HepG2 (cell line): ENCODE measurements around the gene PODN. TPM values are rescaled to one million over a fixed set of nuclear protein-coding genes. Genes with fewer than 3 reads are reported as not detected.
A peak's percentile ranks its signal among the peaks of the same experiment; 100 is the strongest.

Source experiments
- ATAC-seq: fragments of 200-7000 bp; cut with Tn5 transposase; 3 replicates; pipeline ENCODE4 v1.9.1; 2020; ENCODE audit warnings: mild to moderate bottlenecking, moderate library complexity
- BruUV-seq: library from RNA; stranded (reverse); fragments of 400-500 nt; replicated peaks from 2 replicates; lab custom pipeline; 2021; lab: Mats Ljungman, UMichigan
- CTCF ChIA-PET: fragments of 300-600 bp; formaldehyde crosslinking; extraction: SDS; loops from one replicate; lab custom pipeline; 2021; ENCODE audit warnings: low total read pairs, inconsistent platforms, low intra/inter-chr PET ratio; lab: Yijun Ruan, JAX
- POLR2A ChIA-PET: fragments of 350-600 bp; sonication (Branson Sonifier 250); formaldehyde crosslinking; loops from one replicate; lab custom pipeline; 2020; ENCODE audit warnings: antibody characterized with exemption, inconsistent platforms; lab: Yijun Ruan, JAX
- DNase-seq: peaks from one replicate; pipeline ENCODE4 v3.0.0-alpha.2; 2015; ENCODE audit warnings: low spot score
- FAIRE-seq: peaks from 3 replicates; lab custom pipeline; 2011; peaks lifted over from hg19 to GRCh38; lab: Jason Lieb, UNC
- H2AFZ ChIP-seq: one replicate; pipeline ENCODE4 v1.6.1; 2011; ENCODE audit warnings: low read length, inconsistent platforms
- H3K27ac ChIP-seq: fragments of 300-600 bp; 3 replicates; pipeline ENCODE4 v1.8.0; 2011; ENCODE audit warnings: mixed run types, mild to moderate bottlenecking, mixed read lengths, low read length, inconsistent platforms; ENCODE audit not compliant: insufficient read depth; ENCODE audit errors: extremely low read length
- H3K27me3 ChIP-seq, 2 experiments: fragments of 200-600 bp in 1 of 2; 2 replicates in 1 of 2; 3 replicates in 1 of 2; pipeline versions ENCODE4 v1.6.0 to v1.8.0; 2011; ENCODE audit warnings: low read length in 2 of 2, mild to moderate bottlenecking in 2 of 2, moderate library complexity in 2 of 2, inconsistent platforms in 1 of 2; ENCODE audit not compliant: insufficient read depth in 2 of 2, control insufficient read depth in 1 of 2
- H3K36me3 ChIP-seq, 2 experiments: fragments of 200-600 bp in 1 of 2; replicated peaks in 1 of 2; 2 replicates in 1 of 2; 3 replicates in 1 of 2; pipeline versions ENCODE4 v1.5.1 to v1.8.0; 2011; ENCODE audit warnings: low read length in 2 of 2, inconsistent platforms in 1 of 2; ENCODE audit not compliant: insufficient read depth in 2 of 2, control insufficient read depth in 1 of 2
- H3K4me1 ChIP-seq: 2 replicates; pipeline ENCODE4 v1.5.1; 2012; ENCODE audit warnings: low read length, inconsistent platforms; ENCODE audit not compliant: insufficient read depth
- H3K4me2 ChIP-seq: 2 replicates; pipeline ENCODE4 v1.6.0; 2011; ENCODE audit warnings: low read depth, low read length, inconsistent platforms
- H3K4me3 ChIP-seq, 3 experiments: fragments of 200-600 bp in 1 of 3; sonication (generic), shearing (Covaris generic) in 1 of 3; replicated peaks in 1 of 3; 2 replicates each; pipeline ENCODE4 v1.5.1; 2011 to 2016; ENCODE audit warnings: low read length in 3 of 3, inconsistent platforms in 2 of 3, low read depth in 2 of 3, mild to moderate bottlenecking in 2 of 3, control low read depth in 1 of 3, mixed read lengths in 1 of 3; ENCODE audit not compliant: insufficient read depth in 1 of 3
- H3K79me2 ChIP-seq: one replicate; pipeline ENCODE4 v1.6.1; 2011; ENCODE audit warnings: low read length, inconsistent platforms; ENCODE audit not compliant: insufficient read depth
- H3K9ac ChIP-seq: 2 replicates; pipeline ENCODE4 v1.6.0; 2011; ENCODE audit warnings: mild to moderate bottlenecking, low read depth, low read length, inconsistent platforms; ENCODE audit not compliant: insufficient read depth
- H3K9me3 ChIP-seq: 2 replicates; pipeline ENCODE4 v1.5.1; 2012; ENCODE audit warnings: mild to moderate bottlenecking, low read length
- H4K20me1 ChIP-seq: 2 replicates; pipeline ENCODE4 v1.6.0; 2011; ENCODE audit warnings: inconsistent platforms, mild to moderate bottlenecking, low read length, moderate library complexity; ENCODE audit not compliant: insufficient read depth
- ATF5 ChIP-seq: sonication (generic); formaldehyde crosslinking; IDR thresholded peaks from 2 replicates; pipeline ENCODE4 v1.4.0; 2020; ENCODE audit warnings: mild to moderate bottlenecking, low read depth, missing genetic modification reagents
- KDM5A ChIP-seq: fragments of 200-600 bp; sonication (generic); IDR thresholded peaks from 2 replicates; pipeline ENCODE4 v1.7.0; 2018; ENCODE audit warnings: antibody characterized with exemption, mild to moderate bottlenecking, low read length, borderline replicate concordance
- RBFOX2 ChIP-seq: fragments of 200-400 bp; formaldehyde crosslinking; IDR thresholded peaks from 2 replicates; pipeline ENCODE4 v1.6.1; 2017; ENCODE audit warnings: low read depth, mild to moderate bottlenecking, low read length
- SALL1 ChIP-seq: sonication (generic); formaldehyde crosslinking; IDR thresholded peaks from 2 replicates; pipeline ENCODE4 v1.8.0; 2022; ENCODE audit warnings: mild to moderate bottlenecking, missing genetic modification reagents
- ZFYVE20 ChIP-seq: sonication (generic); formaldehyde crosslinking; IDR thresholded peaks from 2 replicates; pipeline ENCODE4 v1.8.0; 2023; ENCODE audit warnings: low read depth, mild to moderate bottlenecking, moderate library complexity, missing genetic modification reagents, borderline replicate concordance
- ZKSCAN1 ChIP-seq: fragments of 150-350 bp; IDR thresholded peaks from 2 replicates; pipeline ENCODE4 v1.6.1; 2014; ENCODE audit warnings: low read length
- ZNF292 ChIP-seq: sonication (generic); formaldehyde crosslinking; IDR thresholded peaks from 2 replicates; pipeline ENCODE4 v1.8.1; 2022; ENCODE audit warnings: mild to moderate bottlenecking, low read depth, missing genetic modification reagents, borderline replicate concordance
- ZNF468 ChIP-seq: sonication (generic); formaldehyde crosslinking; IDR thresholded peaks from 2 replicates; pipeline ENCODE4 v1.8.0; 2022; ENCODE audit warnings: mild to moderate bottlenecking, moderate library complexity, missing genetic modification reagents
- ZNF883 ChIP-seq: sonication (generic); formaldehyde crosslinking; IDR thresholded peaks from 2 replicates; pipeline ENCODE4 v1.5.1; 2020; ENCODE audit warnings: mild to moderate bottlenecking, missing genetic modification reagents; ENCODE audit errors: not compliant biosample characterization
- WGBS: methylation state at CpG from one replicate; pipeline ENCODE4 v1.1.6; 2017; ENCODE audit warnings: low lambda C conversion rate; 5-methylcytosine and 5-hydroxymethylcytosine counted together
- in situ Hi-C: cut with HindIII; loops from 2 replicates; pipeline ENCODE4 v1.10.0; 2017; ENCODE audit warnings: low pct_unique_long_range_greater_than_20kb; ENCODE audit not compliant: extremely low pct_ligation_motif_present
- intact Hi-C: fragments of 100-400 bp; cut with micrococcal nuclease; formaldehyde crosslinking; loops from one replicate; pipeline ENCODE4 v1.10.0; 2022; ENCODE audit not compliant: unreplicated experiment
- polyA plus RNA-seq, 8 experiments: library from polyadenylated mRNA; depleted of rRNA in 3 of 8; stranded (reverse) in 7 of 8; unstranded in 1 of 8; fragments of >200 nt; fragmentation: Illumina TruSeq in 4 of 8; extraction: Trizol in 4 of 8; gene quantifications; 2 replicates each; pipeline versions ENCODE4 v1.2.1 to v1.2.3, GENCODE V29; 2011 to 2016; ENCODE audit warnings: low read depth in 4 of 8, missing spikeins in 1 of 8, mixed read lengths in 1 of 8; ENCODE audit not compliant: insufficient read depth in 1 of 8
- total RNA-seq, 5 experiments: library from RNA; depleted of rRNA; stranded (reverse); fragments of >200 nt; fragmentation: Illumina TruSeq; extraction: Trizol; gene quantifications; 2 replicates each; pipeline ENCODE4 v1.2.3, GENCODE V29; 2016; ENCODE audit warnings: low read depth in 1 of 5

The PODN gene
- total and polyA plus RNA-seq, 2 of the 13 experiments (the other 11 are each of a cell fraction or from before 2014, with no cell fraction given): 0.13 TPM; not detected in 1

GRCh38 chr1:53025034-53025768 lies 36.8 kb upstream of the PODN start (continued):
- TF ChIP-seq KDM5A (no peak), SALL1 (CRISPR knock-in tag) (peak; percentile 80), ZNF292 (CRISPR knock-in tag) (peak; percentile 79; the same call in 1 of the 2 replicates), ATF5 (CRISPR knock-in tag) (no peak)
- TF ChIP-seq, all 625 proteins: peak for 133

- Histone ChIP-seq H3K27me3 (no peaks in the 10 kb centered on the region), H3K36me3 (peaks cover 0 to 17% of the 10 kb centered on the region in 2 experiments; a peak in 4 of 5 replicates), H3K27ac (peak overlapping the region; percentile 62), H3K4me2 (no peak overlapping the region), H4K20me1 (peaks cover 2% of the 10 kb centered on the region; the same call in 1 of the 2 replicates), H3K4me3 (no peak overlapping the region), H3K9ac (peak overlapping the region; percentile 18; the same call in 1 of the 2 replicates), H3K9me3 (no peaks in the 10 kb centered on the region), H3K4me1 (peaks cover 22% of the 10 kb centered on the region), H2AFZ (no peak overlapping the region), H3K79me2 (peaks cover 16% of the 10 kb centered on the region)
- TF ChIP-seq ZKSCAN1 (no peak), RBFOX2 (no peak), ZNF468 (no peak), ZFYVE20 (CRISPR knock-in tag) (no peak), ZNF883 (CRISPR knock-in tag) (no peak)
- POLR2A ChIA-PET: no interaction called here
- in situ Hi-C loops: no loop called here
- WGBS: 91% methylated on average over 2 of the region's 2 CpGs
- DNase-seq (no peak), FAIRE-seq (no peak), ATAC-seq (no peak)
- CTCF ChIA-PET: no interaction called here
- intact Hi-C loops: loop anchor here (1.0 kb wide), 1 partner anchor 11 kb away; no protein-coding TSS in a partner anchor
- BruUV-seq: no TSS peak
Measured at GRCh38 chr1:53025769-53026112, 36.3 kb upstream of the PODN start.
